GM12878 (cell line): ENCODE data around the gene HUWE1. TPM values are rescaled to one million over a fixed set of nuclear protein-coding genes. Genes with fewer than 3 reads are reported as not detected.

ENCODE experiments used
- ATAC-seq: fragments of 200-7000 bp; cut with Tn5 transposase; 3 replicates; pipeline ENCODE4 v1.9.1; 2020; ENCODE audit warnings: mild to moderate bottlenecking, moderate library complexity
- BruUV-seq: library from RNA; stranded (reverse); fragments of 400-500 nt; replicated peaks from 2 replicates; lab custom pipeline; 2021; lab: Mats Ljungman, UMichigan
- CTCF ChIA-PET: fragments of 300-600 bp; sonication (Branson Sonifier 250); formaldehyde crosslinking; extraction: SDS; loops from one replicate; lab custom pipeline; 2021; ENCODE audit warnings: inconsistent platforms; lab: Yijun Ruan, JAX
- POLR2A ChIA-PET: fragments of 350-600 bp; formaldehyde crosslinking; extraction: SDS; loops from one replicate; lab custom pipeline; 2021; ENCODE audit warnings: inconsistent platforms; lab: Charles Lee
- RAD21 ChIA-PET: fragments of 300-600 bp; sonication (Branson Sonifier 250); formaldehyde crosslinking; loops from one replicate; lab custom pipeline; 2023; ENCODE audit warnings: antibody characterized with exemption; ENCODE audit not compliant: unreplicated experiment; lab: Charles Lee
- SMC1A ChIA-PET: fragments of 300-600 bp; sonication (Branson Sonifier 250); formaldehyde crosslinking; loops from one replicate; lab custom pipeline; 2023; ENCODE audit not compliant: unreplicated experiment, uncharacterized antibody; lab: Charles Lee
- DNase-seq: peaks from one replicate; pipeline ENCODE4 v3.0.0-alpha.2; 2011; ENCODE audit warnings: low read depth, low spot score
- FAIRE-seq: peaks from 3 replicates; lab custom pipeline; 2011; peaks lifted over from hg19 to GRCh38; lab: Jason Lieb, UNC
- H2AFZ ChIP-seq: 2 replicates; pipeline ENCODE4 v1.6.0; 2011; ENCODE audit warnings: low read depth, low read length, control low read depth; ENCODE audit not compliant: control insufficient read depth
- H3K27ac ChIP-seq: 2 replicates; pipeline ENCODE4 v1.5.1; 2011; ENCODE audit warnings: control low read depth; ENCODE audit not compliant: control insufficient read depth, insufficient read depth
- H3K27me3 ChIP-seq, 2 experiments: replicated peaks in 1 of 2; 2 replicates each; pipeline versions ENCODE4 v1.6.0 to v1.6.1; 2011; ENCODE audit warnings: low read length in 1 of 2; ENCODE audit not compliant: control insufficient read depth in 2 of 2, insufficient read depth in 2 of 2
- H3K36me3 ChIP-seq, 2 experiments: 2 replicates each; pipeline ENCODE4 v1.5.1; 2011; ENCODE audit warnings: low read length in 1 of 2; ENCODE audit not compliant: control insufficient read depth in 2 of 2, insufficient read depth in 2 of 2
- H3K4me1 ChIP-seq: 2 replicates; pipeline ENCODE4 v1.6.1; 2011; ENCODE audit warnings: mild to moderate bottlenecking, low read length, moderate library complexity, mixed read lengths; ENCODE audit not compliant: control insufficient read depth, insufficient read depth
- H3K4me2 ChIP-seq: 2 replicates; pipeline ENCODE4 v1.6.0; 2011; ENCODE audit warnings: control low read depth; ENCODE audit not compliant: control insufficient read depth, insufficient read depth
- H3K4me3 ChIP-seq: fragments of 200-600 bp; sonication (generic); 2 replicates; pipeline ENCODE4 v1.5.1; 2016
- H3K79me2 ChIP-seq: 2 replicates; pipeline ENCODE4 v1.6.0; 2011; ENCODE audit warnings: low read length; ENCODE audit not compliant: control insufficient read depth, insufficient read depth
- H3K9ac ChIP-seq: 2 replicates; pipeline ENCODE4 v1.8.0; 2011; ENCODE audit warnings: low read length, control low read depth, mixed read lengths; ENCODE audit not compliant: control insufficient read depth, insufficient read depth
- H3K9me3 ChIP-seq: replicated peaks from 3 replicates; pipeline ENCODE4 v1.5.1; 2011; ENCODE audit warnings: mild to moderate bottlenecking, low read length; ENCODE audit not compliant: control insufficient read depth, insufficient read depth
- H4K20me1 ChIP-seq: 2 replicates; pipeline ENCODE4 v1.6.0; 2011; ENCODE audit not compliant: control insufficient read depth, insufficient read depth
- IKZF2 ChIP-seq, 2 experiments: fragments of 450-650 bp; IDR thresholded peaks; 2 replicates each; pipeline ENCODE4 v1.6.1; 2017; ENCODE audit warnings: mild to moderate bottlenecking in 2 of 2, moderate library complexity in 2 of 2
- IRF4 ChIP-seq: IDR thresholded peaks from 2 replicates; pipeline ENCODE4 v1.6.1; 2011; ENCODE audit warnings: low read depth, low read length
- KAT2A ChIP-seq: conservative IDR thresholded peaks from 2 replicates; pipeline ENCODE4 v1.6.1; 2011; ENCODE audit warnings: low read depth, low read length; ENCODE audit not compliant: control insufficient read depth
- KDM1A ChIP-seq: fragments of 200-600 bp; sonication (generic); IDR thresholded peaks from 2 replicates; pipeline ENCODE4 v1.6.1; 2016; ENCODE audit warnings: borderline replicate concordance
- LARP7 ChIP-seq: fragments of 450-650 bp; IDR thresholded peaks from 2 replicates; pipeline ENCODE4 v1.6.1; 2017; ENCODE audit warnings: mild to moderate bottlenecking
- POLR2A ChIP-seq: IDR thresholded peaks from 2 replicates; pipeline ENCODE4 v1.6.1; 2011; ENCODE audit warnings: low read depth, mild to moderate bottlenecking, low read length
- PRDM15 ChIP-seq: fragments of 450-650 bp; formaldehyde crosslinking; IDR thresholded peaks from 2 replicates; pipeline ENCODE4 v1.4.0; 2020; ENCODE audit warnings: mild to moderate bottlenecking, moderate library complexity
- WGBS: methylation state at CpG from one replicate; pipeline ENCODE4 v1.1.6; 2016; ENCODE audit warnings: low lambda C conversion rate; ENCODE audit not compliant: insufficient replicate concordance, insufficient coverage; ENCODE audit errors: missing lambda C conversion rate; 5-methylcytosine and 5-hydroxymethylcytosine counted together
- in situ Hi-C: fragments of 300-500 bp; cut with MboI; formaldehyde crosslinking; loops from 9 replicates; pipeline ENCODE4 v1.14.3; 2018; ENCODE audit warnings: mixed read lengths
- intact Hi-C: fragments of 100-400 bp; cut with micrococcal nuclease; formaldehyde crosslinking; loops from one replicate; pipeline ENCODE4 v1.14.2; 2022; ENCODE audit not compliant: unreplicated experiment
- polyA plus RNA-seq, 11 experiments: library from polyadenylated mRNA; depleted of rRNA in 4 of 11; unstranded in 6 of 11; stranded (reverse) in 5 of 11; fragments of >200 nt; fragmentation: Nextera tagmentation in 4 of 11; fragmentation: Illumina TruSeq in 1 of 11; extraction: Ambion mirVana in 4 of 11; extraction: Trizol in 1 of 11; gene quantifications; 1 replicate in 1 of 11; 2 replicates in 10 of 11; pipeline versions ENCODE4 v1.2.1 to v1.2.3, GENCODE V29; 2011 to 2016; ENCODE audit warnings: inconsistent platforms in 2 of 11, missing spikeins in 2 of 11, low read depth in 1 of 11
- total RNA-seq, 4 experiments: library from RNA; depleted of rRNA in 3 of 4; stranded (reverse); fragments of >200 nt in 3 of 4; fragmentation: Illumina TruSeq in 1 of 4; extraction: Trizol in 1 of 4; gene quantifications; 2 replicates each; pipeline versions ENCODE4 v1.2.1 to v1.2.3, GENCODE V29; 2013 to 2021

HUWE1 gene
- total and polyA plus RNA-seq, 10 of the 15 experiments (the other 5 are each of a cell fraction or from before 2014, with no cell fraction given), result 35.9 to 280 (median 100) TPM

- H3K27me3 ChIP-seq, result no peaks in the 10 kb centered on the region
- POLR2A ChIA-PET, result interaction anchor here (1.2 kb wide), 1 partner anchor 15 kb away, joined by 3 read pairs; no protein-coding TSS in a partner anchor
- H4K20me1 ChIP-seq, result no peaks in the 10 kb centered on the region; the same call in 1 of the 2 replicates
- in situ Hi-C loops, result no loop called here
- H3K9me3 ChIP-seq, result no peaks in the 10 kb centered on the region
- FAIRE-seq, result no peak
- no peak overlapping the region for H2AFZ ChIP-seq
- no peak overlapping the region for H3K27ac ChIP-seq
- RAD21 ChIA-PET, result interaction anchor here (1.0 kb wide), 1 partner anchor 25 kb away, joined by 3 read pairs; no protein-coding TSS in a partner anchor
- no peak overlapping the region for H3K9ac ChIP-seq
- intact Hi-C loops, result no loop called here
- peaks cover 20% of the 10 kb centered on the region for H3K79me2 ChIP-seq
- WGBS, result 49% methylated on average over 3 of the region's 3 CpGs
- no peak overlapping the region for H3K4me2 ChIP-seq
- no peak for DNase-seq
- CTCF ChIA-PET, result interaction anchor here (1.1 kb wide), 1 partner anchor 23 kb away, joined by 3 read pairs; no protein-coding TSS in a partner anchor
- peaks cover 0 to 6% of the 10 kb centered on the region in 2 experiments; a peak in 2 of 4 replicates for H3K36me3 ChIP-seq
- TF ChIP-seq PRDM15 (no peak), IKZF2 (IDR thresholded peaks at IDR 0.05) (no peak), KDM1A (no peak), IRF4 (no peak), LARP7 (no peak), POLR2A (no peak), KAT2A (no peak)
- ATAC-seq, result no peak
- no peak overlapping the region for H3K4me3 ChIP-seq
- H3K4me1 ChIP-seq, result no peaks in the 10 kb centered on the region
- SMC1A ChIA-PET, result interaction anchor here (1.8 kb wide), 1 partner anchor 10 kb away, joined by 5 read pairs; no protein-coding TSS in a partner anchor
- no TSS peak for BruUV-seq
Measured at GRCh38 chrX:53654376-53654775, 32.1 kb downstream of the HUWE1 start.
